Hippocampal formation (tissue), 2 donors: Measurements from ENCODE around the gene SLC66A1.

ENCODE experiments used
- DNase-seq, 2 donors: peaks; one replicate each; lab custom pipeline; 2025; lab: John Stamatoyannopoulos, UW

SLC66A1 gene

DNA sequence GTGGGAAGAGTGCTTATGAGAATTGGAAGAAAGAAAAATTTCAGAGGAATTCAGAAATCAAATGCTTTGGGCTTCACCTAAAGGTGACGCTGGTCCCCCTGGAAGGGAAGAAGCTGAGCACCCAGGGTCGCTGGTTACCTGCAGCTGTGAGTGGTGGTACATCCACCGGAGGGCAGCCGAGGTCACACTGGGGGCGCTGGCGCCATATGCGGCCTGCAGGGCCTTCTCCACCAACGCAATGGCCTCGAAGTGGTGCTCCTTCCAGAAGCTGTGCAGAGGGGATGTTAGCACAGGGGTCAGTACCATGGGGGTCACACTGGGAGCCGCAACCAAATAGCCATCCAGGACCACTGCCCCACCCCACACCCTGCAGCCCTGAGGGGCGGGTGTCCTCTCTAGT lies 6.2 kb upstream of the SLC66A1 start:
- DNase-seq, result no peak

DNA sequence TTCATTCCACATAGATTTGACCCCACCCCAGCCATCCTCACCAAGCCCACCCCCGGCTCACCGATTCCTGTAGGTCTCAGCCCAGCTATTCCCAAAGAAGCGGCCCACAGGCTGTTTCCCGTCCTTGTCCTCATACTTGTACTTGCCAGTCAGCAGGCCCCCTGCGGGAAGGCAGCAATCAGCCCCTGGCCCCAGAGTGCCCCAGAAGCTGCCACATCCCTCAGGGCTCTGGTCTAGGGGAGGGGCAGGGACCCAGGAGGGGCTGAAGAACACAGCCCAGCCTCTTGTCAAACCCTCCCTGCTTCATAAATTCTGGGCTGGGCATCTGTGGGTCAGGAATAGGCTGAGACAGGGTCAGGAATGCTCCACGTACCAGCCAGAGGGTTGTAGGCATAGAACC lies 5.2 kb upstream of the SLC66A1 start:
- no peak for DNase-seq

DNA sequence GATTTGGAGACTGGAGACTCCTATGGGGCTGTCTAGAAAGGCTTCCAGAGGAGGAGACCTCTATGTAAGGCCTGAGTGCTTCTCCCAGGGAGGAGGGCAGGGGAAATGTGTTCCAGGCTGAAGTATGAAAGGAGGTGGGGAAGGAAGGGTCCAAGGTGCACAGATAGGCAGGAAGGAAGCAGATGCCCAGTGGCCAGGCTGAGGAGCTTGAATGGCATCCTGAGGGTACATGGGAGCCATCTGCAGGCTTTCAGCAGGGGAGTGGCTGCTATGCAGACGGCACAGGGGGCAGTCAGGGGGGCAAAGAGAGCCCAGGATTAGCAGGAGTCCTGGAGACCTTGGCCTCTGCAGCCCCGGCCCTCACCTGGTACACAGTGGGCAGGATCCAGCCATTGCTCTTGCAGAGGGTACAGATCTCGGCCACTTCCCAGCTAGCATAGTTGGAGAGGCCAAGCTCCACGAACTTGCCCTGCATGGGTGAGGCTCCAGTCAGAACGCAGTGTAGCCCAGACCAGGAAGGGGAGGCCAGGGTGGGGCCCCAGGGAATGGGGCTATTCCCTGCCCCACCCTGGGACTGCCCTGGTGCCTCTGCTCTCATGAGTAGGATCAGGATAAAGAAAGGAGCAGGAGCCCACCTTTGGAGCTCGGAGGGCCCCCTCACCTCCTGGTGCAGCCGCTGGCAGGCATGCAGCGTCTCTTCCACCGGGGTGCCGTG lies 4.2 kb upstream of the SLC66A1 start:
- no peak for DNase-seq

DNA sequence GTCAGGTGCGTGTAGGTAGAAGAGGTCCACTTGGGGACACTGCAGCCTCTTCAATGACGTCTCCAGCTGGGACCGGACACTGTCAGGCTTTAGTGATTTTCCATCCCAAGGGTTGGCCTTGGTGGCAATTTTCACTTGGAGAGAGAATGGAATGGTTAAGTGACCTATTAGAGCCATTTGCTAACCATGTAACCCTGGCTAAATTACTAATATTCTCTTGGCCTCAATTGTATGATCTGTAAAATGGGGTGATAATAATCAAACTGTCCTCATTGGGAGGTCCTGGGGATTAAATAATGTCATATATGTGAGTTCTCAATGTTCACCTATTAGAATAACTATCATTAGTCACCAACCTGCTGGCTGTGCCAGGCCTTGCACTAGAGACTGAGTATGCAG lies 3.6 kb upstream of the SLC66A1 start:
- no peak for DNase-seq

DNA sequence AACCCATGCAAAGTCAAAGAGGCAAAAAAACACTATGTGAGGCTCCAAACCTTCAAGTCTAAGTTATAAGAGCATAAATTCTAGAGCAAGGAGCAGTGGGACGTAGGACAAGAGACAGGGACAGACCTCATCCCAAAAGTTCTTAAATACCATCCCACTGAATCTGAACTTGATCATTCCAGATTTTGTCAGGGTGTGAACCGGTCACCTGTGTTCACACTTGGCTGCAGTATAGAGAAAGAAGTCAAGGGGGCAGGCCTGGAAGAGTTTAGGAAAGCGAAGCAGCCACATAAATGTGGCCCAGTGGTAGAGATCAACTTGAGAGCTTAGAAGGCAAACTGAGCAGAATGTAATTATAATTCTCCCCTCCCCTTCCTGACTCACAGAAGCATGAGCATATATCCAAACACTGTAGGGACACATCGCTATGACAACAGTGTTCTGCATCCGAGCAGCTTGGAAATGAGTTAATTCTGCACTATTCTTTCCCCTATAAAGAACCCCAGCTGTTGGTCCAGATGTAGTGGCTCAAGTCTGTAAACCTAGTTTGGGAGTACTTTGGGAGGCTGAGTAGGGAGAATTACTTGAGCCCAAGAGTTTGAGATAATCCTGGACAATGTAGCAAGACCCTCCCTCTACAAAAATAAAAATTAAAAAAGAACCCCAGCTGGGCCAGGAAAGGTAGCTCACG lies 2.9 kb upstream of the SLC66A1 start:
- DNase-seq, result no peak

DNA sequence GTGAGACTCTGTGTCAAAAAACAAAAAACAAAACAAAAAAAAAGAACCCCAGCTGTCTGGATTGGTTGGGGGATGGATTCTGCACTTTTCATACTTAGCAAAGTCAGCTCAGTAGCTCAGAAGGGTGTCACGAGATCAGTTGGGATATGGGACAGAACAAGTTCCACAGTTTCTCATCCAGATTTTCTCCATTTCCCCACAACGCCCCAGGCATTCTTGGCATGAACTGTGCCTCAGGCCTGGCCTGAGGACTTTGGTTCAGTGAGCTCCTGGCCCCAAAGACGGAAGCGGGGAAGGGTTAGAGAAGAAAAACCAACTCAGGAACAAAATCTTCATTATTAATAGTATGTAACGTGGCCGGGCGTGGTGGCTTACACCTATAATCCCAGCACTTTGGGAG lies 2.1 kb upstream of the SLC66A1 start:
- DNase-seq, result no peak

DNA sequence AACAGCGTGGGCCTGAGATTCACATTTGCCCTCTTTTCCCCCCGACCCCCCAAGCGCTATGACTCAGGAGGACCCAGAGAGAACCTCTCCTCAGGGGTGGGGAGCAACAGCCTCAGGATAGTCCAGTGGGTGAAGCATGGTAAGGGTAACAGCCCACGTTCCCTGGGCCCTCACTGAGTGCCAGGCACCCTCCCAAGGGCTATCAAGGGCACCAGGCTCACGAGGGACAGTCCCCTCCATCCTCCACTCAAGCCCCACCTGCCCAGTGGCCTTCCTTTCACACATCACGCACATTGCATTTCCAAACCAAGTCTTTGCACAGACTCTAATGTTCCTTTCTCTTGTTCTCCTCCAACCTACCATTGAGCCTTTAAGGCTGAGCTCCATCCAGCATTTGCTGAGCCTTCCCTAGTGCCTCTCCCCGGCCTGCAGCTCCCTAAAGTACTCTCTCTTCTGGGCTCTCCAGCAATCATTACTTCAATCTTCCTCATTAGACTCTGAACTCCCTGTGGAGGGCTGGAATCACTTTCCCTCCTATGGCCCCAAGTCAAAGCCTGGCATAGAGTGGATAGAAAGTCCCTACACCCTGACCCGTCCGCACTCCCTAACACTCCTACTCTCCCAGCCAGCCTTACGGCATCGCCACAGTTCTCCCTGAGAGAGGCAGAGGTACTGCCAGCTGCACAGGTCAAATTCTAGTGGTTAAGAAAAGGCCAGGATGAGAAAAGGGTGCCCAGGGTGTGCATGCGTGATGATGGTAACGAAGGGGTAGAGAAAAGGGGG lies 1.2 kb upstream of the SLC66A1 start:
- DNase-seq, result no peak

DNA sequence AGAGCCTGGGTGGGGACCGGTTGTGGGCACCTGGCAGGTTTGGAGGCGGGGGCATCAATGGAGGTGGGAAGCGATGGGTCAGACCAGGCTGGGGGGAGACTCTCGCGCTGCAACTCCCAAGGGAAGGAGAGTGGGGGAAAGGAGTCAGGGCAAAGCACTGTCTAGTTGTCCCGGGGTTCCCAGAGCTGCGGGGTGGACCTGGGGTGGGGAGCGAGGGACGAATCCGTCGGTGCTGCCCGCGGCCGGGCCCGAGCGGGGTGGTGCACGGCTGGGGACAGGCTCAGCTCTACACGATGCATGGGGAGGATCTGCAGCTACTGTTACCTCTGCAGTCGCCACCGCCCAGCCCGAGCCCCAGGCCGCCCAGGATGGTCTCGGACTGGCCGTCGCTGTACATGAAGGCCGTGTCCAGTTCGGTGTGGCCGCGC lies 609 bp upstream of the SLC66A1 start:
- no peak for DNase-seq

DNA sequence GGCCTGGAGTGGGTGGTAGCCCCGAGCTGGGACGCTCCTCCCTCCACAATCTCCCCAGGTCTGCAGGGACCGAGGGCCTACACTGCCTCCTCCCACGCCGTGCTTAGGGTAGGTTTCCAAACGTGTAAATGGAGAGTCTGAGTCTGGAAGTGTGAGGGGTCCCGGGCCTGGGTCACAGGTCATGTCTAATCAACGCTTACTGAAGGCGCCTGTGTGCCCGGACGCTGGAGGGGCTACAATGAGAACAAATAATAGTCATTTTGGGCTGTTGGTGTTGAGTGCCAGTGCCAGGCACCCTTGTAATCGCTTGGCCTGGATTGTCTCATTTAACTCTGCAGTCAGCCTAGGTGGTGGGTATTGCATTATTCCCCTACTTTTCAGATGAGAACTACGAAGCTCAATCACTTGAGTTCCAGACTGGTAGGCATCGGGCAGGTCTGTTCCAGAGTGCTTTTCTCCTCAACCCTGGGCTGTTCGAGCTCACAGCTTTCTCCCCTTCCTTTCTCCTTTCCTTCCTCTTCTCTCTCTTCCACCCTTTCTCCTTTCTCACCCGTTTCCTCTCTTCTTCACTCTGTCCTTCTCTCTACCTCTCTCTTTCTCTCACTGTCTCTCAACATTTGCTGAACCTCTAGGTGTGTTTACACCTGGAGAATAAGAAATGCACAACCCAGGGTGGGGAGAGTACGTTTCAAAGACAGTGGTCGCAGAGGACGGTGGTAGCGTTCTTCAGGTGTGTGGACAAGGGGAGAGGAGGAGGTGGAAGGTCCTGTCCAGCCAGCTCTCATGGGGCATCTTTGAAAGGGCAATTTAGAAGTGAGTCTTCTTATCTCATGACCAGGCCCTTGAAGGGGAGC lies 883 bp downstream of the SLC66A1 start:
- DNase-seq, result no peak

DNA sequence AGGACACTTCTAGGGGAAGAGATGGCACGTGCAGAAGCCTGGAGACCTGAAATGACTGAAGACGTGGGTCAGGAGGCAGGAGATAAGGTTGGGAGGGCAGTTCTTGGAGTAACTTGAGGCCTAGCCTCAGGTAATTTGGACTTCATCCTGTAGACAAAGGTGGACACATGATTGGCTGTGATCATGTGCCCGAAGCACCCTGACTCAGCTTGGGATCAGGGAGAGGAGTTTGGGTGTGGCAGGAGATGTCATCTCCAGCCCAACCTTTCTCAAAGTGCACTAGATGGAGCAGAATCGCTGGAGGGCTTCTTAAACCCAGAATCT lies 1.5 kb downstream of the SLC66A1 start:
- DNase-seq, result no peak

DNA sequence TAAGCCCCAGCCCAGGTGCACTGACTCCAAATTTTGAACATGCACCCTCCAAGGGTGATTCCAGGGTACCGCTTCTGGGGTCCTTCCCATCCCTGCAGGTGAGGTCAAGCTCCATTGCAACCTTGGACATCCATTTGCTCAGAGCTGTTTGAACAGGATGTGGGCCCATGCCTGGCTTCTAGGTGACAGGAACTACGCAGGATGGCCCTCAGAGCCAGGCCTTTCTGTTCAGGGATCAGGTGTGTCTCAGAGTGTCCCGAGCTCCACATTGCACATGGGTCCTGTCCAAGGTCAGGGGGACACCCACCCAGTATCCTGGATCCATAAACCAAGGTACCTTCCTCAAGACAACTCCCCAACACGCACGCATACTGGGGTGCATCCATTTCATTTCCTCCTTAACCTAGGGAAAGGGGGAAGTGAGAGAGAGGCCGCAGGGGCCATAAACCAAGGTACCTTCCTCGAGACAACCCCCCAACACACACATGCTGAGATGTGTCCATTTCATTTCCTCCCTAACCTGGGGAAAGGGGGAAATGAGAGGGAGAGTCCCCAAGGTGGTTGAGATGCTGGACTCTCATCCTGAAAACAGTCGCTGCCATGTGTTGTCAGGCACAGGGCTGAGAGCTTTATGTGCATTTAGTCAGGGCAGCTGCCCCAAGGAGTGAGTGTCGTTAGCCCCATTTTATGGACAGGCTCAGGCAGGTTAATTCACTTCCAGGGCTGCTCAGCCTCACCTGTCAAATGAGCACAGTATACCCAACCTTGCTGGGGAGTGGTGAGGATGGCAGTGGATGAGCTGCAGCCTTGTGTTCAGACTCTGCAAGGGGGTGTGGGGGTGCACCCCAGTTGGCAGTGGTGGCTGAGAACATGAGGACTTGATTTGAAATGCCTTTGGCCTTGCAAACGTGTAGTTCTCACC lies 2.1 kb downstream of the SLC66A1 start:
- DNase-seq, result no peak

DNA sequence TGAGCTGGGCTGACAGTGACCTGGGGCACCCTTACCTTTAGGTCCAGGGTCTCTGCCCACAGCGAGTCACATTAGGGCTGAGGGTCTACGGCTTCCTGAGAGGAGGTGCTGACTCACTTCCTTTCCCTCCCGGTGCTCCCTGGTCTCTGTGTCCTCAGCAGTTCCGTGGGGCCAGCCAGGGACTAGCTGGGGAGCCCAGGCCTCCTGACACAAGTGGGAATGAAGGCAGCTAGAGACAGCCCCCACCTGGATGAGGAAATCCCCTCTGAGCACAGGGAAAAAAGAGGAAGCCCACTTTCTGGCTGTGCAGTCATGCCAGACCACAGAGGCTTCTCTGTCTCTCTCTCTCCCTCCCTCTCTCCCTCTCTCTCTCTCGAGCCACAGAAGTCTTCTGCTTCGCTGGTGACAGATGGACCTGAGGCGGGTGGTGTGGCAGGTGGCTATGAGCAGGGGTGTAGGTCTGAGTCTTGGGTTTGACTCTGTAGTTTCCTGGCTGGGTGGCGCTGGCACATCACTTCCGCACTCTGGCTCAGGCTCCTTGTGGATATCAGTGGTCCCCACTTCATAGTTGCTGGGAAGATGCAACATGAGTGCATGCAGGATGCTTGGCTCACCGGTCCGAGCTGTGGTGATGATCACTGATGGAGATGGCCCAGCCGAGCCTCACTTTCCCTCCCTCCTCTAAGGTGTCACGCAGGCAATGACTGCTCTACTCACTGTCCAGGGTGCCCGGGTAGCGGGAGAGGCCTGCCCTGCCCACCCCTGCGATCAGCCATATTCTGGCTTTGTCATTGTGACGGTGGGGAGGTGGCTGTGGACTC lies 3.5 kb downstream of the SLC66A1 start:
- DNase-seq, result no peak

DNA sequence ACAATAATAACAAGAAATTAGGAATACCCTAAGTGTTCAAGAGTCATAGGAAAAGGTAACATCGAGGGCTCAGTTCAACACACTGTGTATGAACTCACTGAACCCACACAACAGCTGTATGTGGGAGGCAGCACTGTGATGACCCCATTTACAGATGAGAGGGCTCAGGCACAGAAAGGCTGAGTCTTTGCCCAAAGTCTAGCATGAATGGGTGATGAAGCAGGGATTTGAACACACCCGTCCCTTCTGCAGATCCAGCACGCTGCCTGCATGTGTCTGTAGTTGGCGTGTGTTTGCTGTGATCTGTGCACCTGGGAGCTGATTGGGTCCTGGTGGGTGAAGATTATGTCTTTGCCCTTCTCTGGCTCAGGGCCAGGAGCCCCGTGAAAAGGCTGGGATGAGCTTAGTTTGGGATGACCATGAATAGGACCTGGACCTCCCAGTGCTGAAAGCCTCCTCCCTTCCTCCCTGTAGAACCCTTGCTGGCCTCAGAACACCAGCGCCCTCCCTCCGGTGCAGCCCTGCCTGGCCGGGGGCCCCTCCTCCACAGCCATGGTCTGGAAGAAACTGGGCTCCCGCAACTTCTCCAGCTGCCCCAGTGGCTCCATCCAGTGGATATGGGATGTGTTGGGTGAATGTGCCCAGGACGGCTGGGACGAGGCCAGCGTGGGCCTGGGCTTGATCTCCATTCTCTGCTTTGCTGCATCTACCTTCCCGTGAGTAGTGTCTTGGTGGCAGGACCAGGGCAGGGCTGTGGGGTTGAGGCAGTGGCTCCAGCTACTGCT lies 5.2 kb downstream of the SLC66A1 start:
- DNase-seq, result no peak

DNA sequence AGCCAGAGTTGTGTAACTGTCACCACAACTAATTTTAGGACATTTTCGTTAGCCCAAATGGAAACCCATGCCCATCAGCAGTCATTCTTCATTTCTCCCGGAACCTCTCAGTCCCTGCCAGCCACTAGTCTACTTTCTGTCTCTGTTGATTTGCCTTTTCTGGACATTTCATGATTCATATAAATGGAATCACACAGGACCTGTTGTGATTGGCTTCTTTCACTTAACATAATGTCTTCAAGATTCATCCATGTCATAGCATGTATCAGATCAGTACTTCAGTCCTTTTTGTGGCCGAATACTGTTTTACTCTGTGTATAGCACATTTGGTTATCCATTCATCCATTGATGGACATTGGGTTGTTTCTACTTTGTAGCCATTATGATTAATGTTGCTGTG lies 7.1 kb downstream of the SLC66A1 start:
- DNase-seq, result no peak

DNA sequence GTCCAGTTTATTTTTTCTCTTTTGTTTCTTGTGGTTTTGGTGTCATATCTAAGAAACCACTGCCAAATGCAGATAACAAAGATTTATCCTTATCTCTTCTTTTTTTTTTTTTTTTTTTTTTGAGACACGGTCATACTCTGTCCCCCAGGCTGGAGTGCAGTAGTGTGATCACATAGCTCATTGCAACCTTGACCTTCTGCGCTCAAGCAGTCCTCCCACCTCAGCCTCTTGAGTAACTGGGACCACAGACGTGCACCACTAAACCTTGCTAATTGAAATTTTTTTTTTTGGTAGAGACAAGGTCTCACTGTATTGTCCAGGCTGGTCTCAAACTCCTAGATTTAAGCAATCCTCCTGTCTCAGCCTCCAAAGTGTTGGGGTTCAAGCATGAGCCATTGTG lies 8.9 kb downstream of the SLC66A1 start:
- DNase-seq, result no peak

DNA sequence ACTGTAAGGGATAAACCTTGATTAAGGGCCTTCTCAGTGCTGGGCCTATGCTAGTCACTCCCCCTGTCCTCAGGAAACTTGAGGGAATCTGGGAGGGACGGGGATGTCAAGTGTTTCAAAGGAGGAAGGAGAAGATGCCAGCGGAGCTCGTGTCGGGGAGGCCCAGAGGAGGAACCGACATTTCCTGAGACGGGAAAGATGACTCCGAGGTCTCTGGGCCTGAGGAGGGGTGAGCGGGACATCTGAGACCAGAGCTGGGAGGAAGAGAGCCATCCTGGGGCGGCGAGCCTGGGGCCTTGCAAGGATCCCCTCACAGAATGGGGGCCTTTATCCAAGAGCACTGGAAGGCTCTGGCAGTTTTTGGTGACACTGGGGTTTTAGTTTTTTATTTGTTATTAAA lies 10.4 kb downstream of the SLC66A1 start:
- no peak for DNase-seq

DNA sequence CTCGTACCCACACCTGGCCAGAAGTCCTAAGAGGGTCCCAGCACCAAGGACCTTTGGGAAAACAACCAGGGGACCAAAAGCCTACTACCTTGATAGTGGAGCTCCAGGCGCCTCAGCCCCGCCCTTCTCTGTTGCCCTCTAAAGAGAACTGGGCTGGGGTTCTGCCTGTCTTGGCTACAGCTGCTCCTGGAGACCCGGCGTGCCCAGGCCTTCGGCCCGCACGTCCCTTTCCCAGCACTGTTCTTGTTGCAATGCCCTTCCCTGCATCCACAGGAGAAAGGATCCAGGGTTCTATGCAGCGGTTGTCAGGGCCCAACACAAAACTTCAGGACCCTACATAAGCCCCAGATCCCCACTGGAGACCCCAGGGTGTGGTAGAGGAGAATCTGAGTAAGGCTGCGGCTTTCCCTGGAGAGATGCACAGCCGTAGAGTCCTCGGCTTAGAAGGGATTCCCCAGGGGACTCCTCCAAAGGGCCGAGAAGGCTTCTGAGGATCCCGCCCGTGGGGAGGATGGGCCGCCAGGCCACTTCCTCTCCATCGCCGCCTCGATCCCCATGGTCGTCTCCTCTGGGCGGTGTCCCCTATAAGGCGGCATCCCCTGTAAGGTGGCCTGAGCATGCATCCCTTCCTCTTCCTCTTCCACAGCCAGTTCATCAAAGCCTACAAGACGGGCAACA lies 12.0 kb downstream of the SLC66A1 start:
- no peak for DNase-seq

DNA sequence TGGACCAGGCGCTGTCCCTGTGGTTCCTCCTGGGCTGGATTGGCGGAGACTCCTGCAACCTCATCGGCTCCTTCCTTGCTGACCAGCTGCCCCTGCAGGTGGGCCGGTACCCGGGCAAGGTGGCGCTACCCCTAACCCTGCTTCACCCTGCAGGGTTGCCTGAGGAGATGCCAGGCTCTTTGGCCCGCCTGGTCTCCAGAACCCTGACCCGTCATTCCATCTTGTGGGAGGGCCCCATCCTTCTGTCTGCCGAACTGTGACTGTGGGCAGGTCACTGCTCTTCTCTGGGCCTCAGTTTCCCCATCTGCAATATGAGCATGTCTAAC lies 12.5 kb downstream of the SLC66A1 start:
- no peak for DNase-seq

DNA sequence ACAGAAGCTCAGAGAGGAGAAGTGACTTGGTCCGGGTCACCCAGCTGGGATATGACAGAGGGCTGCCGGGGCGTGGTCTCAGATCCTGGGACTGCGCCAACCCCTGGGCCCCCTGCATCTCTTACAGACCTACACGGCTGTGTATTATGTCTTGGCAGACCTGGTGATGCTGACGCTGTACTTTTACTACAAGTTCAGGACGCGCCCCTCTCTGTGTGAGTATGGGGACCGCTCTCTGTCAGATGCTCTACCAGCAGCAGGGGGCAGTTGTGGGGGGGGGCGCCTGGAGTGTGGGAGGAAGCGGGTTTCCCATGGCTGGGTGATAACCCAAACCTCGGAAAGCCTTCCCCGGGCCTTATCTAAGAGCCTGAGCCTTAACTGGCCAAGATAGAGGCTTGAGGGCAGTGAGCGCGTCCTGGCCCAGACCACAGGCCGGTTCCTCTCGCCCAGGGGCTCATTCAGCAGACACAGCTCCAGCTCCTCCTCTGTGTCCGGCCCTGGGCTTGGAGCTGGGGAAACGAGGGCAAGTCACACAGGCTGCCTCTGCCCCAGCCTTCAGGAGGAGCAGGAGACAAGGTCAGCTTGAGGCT lies 13.3 kb downstream of the SLC66A1 start:
- no peak for DNase-seq
